Measurements from ENCODE around the gene NF2.

- TF ChIP-seq POLR2A (IDR thresholded peaks at IDR 0.05): no peak
- no peak for TF ChIP-seq CTCF (IDR thresholded peaks at IDR 0.05)
- TF ChIP-seq POLR2AphosphoS5 (IDR thresholded peaks at IDR 0.05): no peak
Measured at GRCh38 chr22:29679316-29679715, 75.9 kb downstream of the NF2 start.
